Nephron progenitor cell (in vitro differentiated cells): ENCODE measurements around the gene KLHL29.
"Not testable (repeated sequence)": the region's sequence is repeated elsewhere in the genome, so short reads cannot be mapped to it uniquely, and the experiment has no call there.

Experiments used
- DNase-seq: peaks from one replicate; pipeline ENCODE4 v3.0.0; 2021
- H3K27ac Mint-ChIP-seq: 2 replicates; pipeline ENCODE4 v1.8.0; 2021; ENCODE audit warnings: mild to moderate bottlenecking, moderate library complexity, mixed read lengths
- H3K27me3 Mint-ChIP-seq: 2 replicates; pipeline ENCODE4 v1.8.0; 2021; ENCODE audit warnings: mild to moderate bottlenecking, low read depth, mixed read lengths; ENCODE audit not compliant: poor library complexity
- H3K36me3 Mint-ChIP-seq: 2 replicates; pipeline ENCODE4 v1.8.0; 2021; ENCODE audit warnings: low read depth, mixed read lengths
- H3K4me1 Mint-ChIP-seq: 2 replicates; pipeline ENCODE4 v1.8.0; 2021; ENCODE audit warnings: mixed read lengths
- H3K4me3 Mint-ChIP-seq: 2 replicates; pipeline ENCODE4 v1.8.0; 2021; ENCODE audit warnings: mild to moderate bottlenecking, moderate library complexity, mixed read lengths
- H3K9me3 Mint-ChIP-seq: 2 replicates; pipeline ENCODE4 v1.8.0; 2021; ENCODE audit warnings: mild to moderate bottlenecking, moderate library complexity, mixed read lengths
- CTCF ChIP-seq: fragments of 200-600 bp; sonication (generic); IDR thresholded peaks from 2 replicates; pipeline ENCODE4 v1.5.0; 2021; ENCODE audit warnings: antibody characterized with exemption

Gene KLHL29

GRCh38 chr2:23734416-23734815 is 349.4 kb downstream of the KLHL29 start:
- peaks cover 37% of the 10 kb centered on the region for H3K9me3 Mint-ChIP-seq
- H3K4me3 Mint-ChIP-seq: no peak overlapping the region
- no peaks in the 10 kb centered on the region for H3K4me1 Mint-ChIP-seq
- no peaks in the 10 kb centered on the region for H3K27me3 Mint-ChIP-seq
- no peak for DNase-seq
- H3K27ac Mint-ChIP-seq: no peak overlapping the region
- H3K36me3 Mint-ChIP-seq: peaks cover 67% of the 10 kb centered on the region
- no peak for TF ChIP-seq CTCF

GRCh38 chr2:23736783-23737182 is 351.8 kb downstream of the KLHL29 start:
- peaks cover 53% of the 10 kb centered on the region for H3K36me3 Mint-ChIP-seq

GRCh38 chr2:23745068-23745725 is 360.2 kb downstream of the KLHL29 start:
- H3K36me3 Mint-ChIP-seq: peaks cover 21% of the 10 kb centered on the region
- TF ChIP-seq CTCF: no peak
- H3K27me3 Mint-ChIP-seq: no peaks in the 10 kb centered on the region
- no peak for DNase-seq
- H3K4me1 Mint-ChIP-seq: peaks cover 13% of the 10 kb centered on the region
- H3K4me3 Mint-ChIP-seq: no peak overlapping the region
- H3K9me3 Mint-ChIP-seq: peaks cover 4% of the 10 kb centered on the region
- H3K27ac Mint-ChIP-seq: peak overlapping the region; percentile 70

More at GRCh38 chr2:23736783-23737182, 351.8 kb downstream of the KLHL29 start:
- H3K27ac Mint-ChIP-seq, H3K4me1 Mint-ChIP-seq, H3K4me3 Mint-ChIP-seq, DNase-seq, H3K27me3 Mint-ChIP-seq: not testable (repeated sequence)
- peaks cover 46% of the 10 kb centered on the region for H3K9me3 Mint-ChIP-seq

DNA sequence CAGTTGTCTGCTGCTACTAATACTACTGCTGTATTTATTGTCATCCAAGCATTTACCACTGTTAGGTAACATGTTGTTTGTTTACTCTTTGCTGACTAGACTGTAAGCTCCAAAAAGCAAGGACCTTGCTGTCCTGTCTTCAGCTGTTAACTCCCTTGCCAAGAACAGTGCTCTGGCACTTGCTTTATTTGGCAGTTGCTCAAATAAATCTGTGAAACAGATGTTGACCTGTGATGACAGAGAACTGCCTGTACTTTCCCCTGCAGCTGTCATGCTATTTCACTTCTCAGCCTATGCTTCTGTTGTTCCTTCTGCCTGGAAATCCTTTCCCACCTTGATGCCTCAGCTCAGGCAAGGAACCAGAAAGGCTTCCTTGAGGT is 360.7 kb downstream of the KLHL29 start:
- no peak for DNase-seq
- Mint-ChIP-seq H3K4me1 (peaks cover 13% of the 10 kb centered on the region), H3K27ac (no peak overlapping the region), H3K9me3 (peaks cover 1% of the 10 kb centered on the region), H3K4me3 (no peak overlapping the region), H3K27me3 (no peaks in the 10 kb centered on the region), H3K36me3 (peaks cover 26% of the 10 kb centered on the region)
- TF ChIP-seq CTCF: no peak

DNA sequence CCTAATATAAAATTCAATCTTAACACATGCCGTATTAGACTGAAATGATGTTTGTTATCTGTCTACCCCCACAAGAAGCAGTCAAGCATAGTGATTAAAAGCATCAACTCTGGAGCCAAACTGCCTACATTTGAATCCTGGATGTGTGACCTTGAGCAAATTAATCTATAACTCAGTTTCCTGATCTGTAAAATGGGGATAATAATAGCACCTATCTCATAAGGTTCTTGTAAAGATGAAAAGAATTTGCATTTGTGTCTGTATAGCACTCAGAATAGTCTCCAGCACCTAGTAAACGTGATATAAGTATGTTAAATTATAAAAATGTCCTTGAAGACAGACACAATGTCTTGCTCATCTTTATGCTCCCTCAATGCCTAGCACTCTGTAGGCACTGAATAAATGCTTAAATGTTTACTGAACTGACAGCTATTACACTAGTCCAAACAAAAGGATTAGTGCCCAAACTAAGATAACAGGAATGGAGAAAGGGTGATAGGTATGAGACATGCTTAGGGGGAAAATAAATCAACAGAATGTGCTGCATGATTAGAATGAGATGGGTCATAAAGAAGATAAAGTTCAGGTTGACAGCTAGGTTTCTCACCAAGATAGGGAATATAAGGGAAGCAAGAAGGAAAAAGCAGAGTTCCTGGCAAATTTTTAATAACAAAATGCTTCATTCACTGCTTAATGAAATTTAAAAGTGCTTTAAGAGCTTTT is 361.3 kb downstream of the KLHL29 start:
- H3K27ac Mint-ChIP-seq: no peak overlapping the region
- no peaks in the 10 kb centered on the region for H3K9me3 Mint-ChIP-seq
- no peak overlapping the region for H3K4me3 Mint-ChIP-seq
- H3K4me1 Mint-ChIP-seq: peaks cover 13% of the 10 kb centered on the region
- no peaks in the 10 kb centered on the region for H3K27me3 Mint-ChIP-seq
- peaks cover 28% of the 10 kb centered on the region for H3K36me3 Mint-ChIP-seq
- DNase-seq: no peak
- TF ChIP-seq CTCF: no peak

- no peaks in the 10 kb centered on the region for H3K9me3 Mint-ChIP-seq
- H3K36me3 Mint-ChIP-seq: peaks cover 46% of the 10 kb centered on the region
- H3K27ac Mint-ChIP-seq: no peak overlapping the region
- no peak for DNase-seq
- no peaks in the 10 kb centered on the region for H3K27me3 Mint-ChIP-seq
- H3K4me1 Mint-ChIP-seq: no peaks in the 10 kb centered on the region
- no peak for TF ChIP-seq CTCF
- no peak overlapping the region for H3K4me3 Mint-ChIP-seq
Measured at GRCh38 chr2:23751747-23752265, 366.8 kb downstream of the KLHL29 start.
